Osteocyte (in vitro differentiated cells): Measurements from ENCODE around the gene FAM53B. TPM values are rescaled to one million over a fixed set of nuclear protein-coding genes. Genes with fewer than 3 reads are reported as not detected.

Experiments
- DNase-seq: peaks from one replicate; pipeline ENCODE4 v3.0.0; 2021; ENCODE audit warnings: mixed read lengths; ENCODE audit not compliant: unreplicated experiment; ENCODE audit errors: extremely low spot score
- H3K27ac Mint-ChIP-seq: one replicate; pipeline ENCODE4 v1.8.0; 2021; ENCODE audit warnings: mild to moderate bottlenecking, mixed read lengths; ENCODE audit not compliant: unreplicated experiment
- H3K27me3 Mint-ChIP-seq: one replicate; pipeline ENCODE4 v1.8.0; 2021; ENCODE audit warnings: mixed read lengths; ENCODE audit not compliant: unreplicated experiment
- H3K36me3 Mint-ChIP-seq: one replicate; pipeline ENCODE4 v1.8.0; 2021; ENCODE audit warnings: mixed read lengths; ENCODE audit not compliant: unreplicated experiment
- H3K4me1 Mint-ChIP-seq: one replicate; pipeline ENCODE4 v1.8.0; 2021; ENCODE audit warnings: mixed read lengths; ENCODE audit not compliant: unreplicated experiment
- H3K4me3 Mint-ChIP-seq: one replicate; pipeline ENCODE4 v1.8.0; 2021; ENCODE audit warnings: mild to moderate bottlenecking, moderate library complexity, mixed read lengths; ENCODE audit not compliant: unreplicated experiment
- H3K9me3 Mint-ChIP-seq: one replicate; pipeline ENCODE4 v1.8.0; 2021; ENCODE audit warnings: mixed read lengths; ENCODE audit not compliant: unreplicated experiment
- CTCF ChIP-seq: fragments of 200-600 bp; sonication (generic); IDR thresholded peaks from 2 replicates; pipeline ENCODE4 v1.5.0; 2021; ENCODE audit warnings: antibody characterized with exemption, mild to moderate bottlenecking, moderate library complexity
- total RNA-seq: library from RNA; stranded (reverse); gene quantifications from 2 replicates; pipeline ENCODE4 v1.2.1, GENCODE V29; 2021

FAM53B gene
- total RNA-seq, 1 donor from 2014 or later: 14.7 TPM

- TF ChIP-seq CTCF: no peak
- Mint-ChIP-seq H3K9me3 (no peaks in the 10 kb centered on the region), H3K36me3 (peaks cover 4% of the 10 kb centered on the region), H3K27me3 (no peaks in the 10 kb centered on the region), H3K27ac (no peak overlapping the region), H3K4me1 (peaks cover 8% of the 10 kb centered on the region), H3K4me3 (no peak overlapping the region)
- DNase-seq: no peak
Measured at GRCh38 chr10:124616836-124617130, 127.4 kb downstream of the FAM53B start.

GRCh38 chr10:124616040-124616835 is 127.9 kb downstream of the FAM53B start:
- Mint-ChIP-seq H3K4me1 (peaks cover 8% of the 10 kb centered on the region), H3K27ac (no peak overlapping the region), H3K9me3 (no peaks in the 10 kb centered on the region), H3K4me3 (no peak overlapping the region), H3K36me3 (peaks cover 2% of the 10 kb centered on the region), H3K27me3 (no peaks in the 10 kb centered on the region)
- no peak for TF ChIP-seq CTCF
- DNase-seq: no peak

- no peak for DNase-seq
- Mint-ChIP-seq H3K27me3 (no peaks in the 10 kb centered on the region), H3K27ac (no peak overlapping the region)
Measured at GRCh38 chr10:124615259-124615658, 128.9 kb downstream of the FAM53B start.

GRCh38 chr10:124614003-124614659 is 130.0 kb downstream of the FAM53B start:
- Mint-ChIP-seq H3K27me3 (no peaks in the 10 kb centered on the region), H3K27ac (no peak overlapping the region), H3K9me3 (no peaks in the 10 kb centered on the region), H3K36me3 (peaks cover 2% of the 10 kb centered on the region), H3K4me1 (peaks cover 6% of the 10 kb centered on the region), H3K4me3 (no peak overlapping the region)
- no peak for TF ChIP-seq CTCF
- DNase-seq: no peak

More at GRCh38 chr10:124615259-124615658, 128.9 kb downstream of the FAM53B start:
- no peak overlapping the region for H3K4me3 Mint-ChIP-seq
- peaks cover 2% of the 10 kb centered on the region for H3K36me3 Mint-ChIP-seq
- H3K9me3 Mint-ChIP-seq: no peaks in the 10 kb centered on the region
- TF ChIP-seq CTCF: no peak
- peaks cover 8% of the 10 kb centered on the region for H3K4me1 Mint-ChIP-seq
